Endothelial cell of umbilical vein (primary cell): Measurements from ENCODE around the gene ENTPD1.

Experiments used
- MAX ChIP-seq: IDR thresholded peaks from 2 replicates; pipeline ENCODE4 v1.6.1; 2011; ENCODE audit not compliant: insufficient read depth, insufficient read length
- MYC ChIP-seq: IDR thresholded peaks from one replicate; pipeline ENCODE4 v1.6.1; 2011; ENCODE audit warnings: mild to moderate bottlenecking, low read depth, low read length
- POLR2A ChIP-seq: IDR thresholded peaks from 2 replicates; pipeline ENCODE4 v1.6.1; 2012; ENCODE audit warnings: low read depth, mild to moderate bottlenecking, control low read depth, low read length
- POLR2AphosphoS5 ChIP-seq: IDR thresholded peaks from 2 replicates; pipeline ENCODE4 v1.6.1; 2012; ENCODE audit warnings: low read depth, mild to moderate bottlenecking, control low read depth, low read length, moderate library complexity; ENCODE audit not compliant: insufficient read depth
- TF ChIP-seq, protein P1 (sequence below), 2 donors: IDR thresholded peaks; 1 replicate in 1 of 2; 2 replicates in 1 of 2; pipeline ENCODE4 v1.5.1; 2011; ENCODE audit warnings: low read length in 2 of 2, mild to moderate bottlenecking in 2 of 2, moderate library complexity in 2 of 2, control low read depth in 1 of 2, inconsistent platforms in 1 of 2, low read depth in 1 of 2; ENCODE audit not compliant: insufficient read depth in 1 of 2; ENCODE audit errors: extremely low read depth in 1 of 2

DNA sequence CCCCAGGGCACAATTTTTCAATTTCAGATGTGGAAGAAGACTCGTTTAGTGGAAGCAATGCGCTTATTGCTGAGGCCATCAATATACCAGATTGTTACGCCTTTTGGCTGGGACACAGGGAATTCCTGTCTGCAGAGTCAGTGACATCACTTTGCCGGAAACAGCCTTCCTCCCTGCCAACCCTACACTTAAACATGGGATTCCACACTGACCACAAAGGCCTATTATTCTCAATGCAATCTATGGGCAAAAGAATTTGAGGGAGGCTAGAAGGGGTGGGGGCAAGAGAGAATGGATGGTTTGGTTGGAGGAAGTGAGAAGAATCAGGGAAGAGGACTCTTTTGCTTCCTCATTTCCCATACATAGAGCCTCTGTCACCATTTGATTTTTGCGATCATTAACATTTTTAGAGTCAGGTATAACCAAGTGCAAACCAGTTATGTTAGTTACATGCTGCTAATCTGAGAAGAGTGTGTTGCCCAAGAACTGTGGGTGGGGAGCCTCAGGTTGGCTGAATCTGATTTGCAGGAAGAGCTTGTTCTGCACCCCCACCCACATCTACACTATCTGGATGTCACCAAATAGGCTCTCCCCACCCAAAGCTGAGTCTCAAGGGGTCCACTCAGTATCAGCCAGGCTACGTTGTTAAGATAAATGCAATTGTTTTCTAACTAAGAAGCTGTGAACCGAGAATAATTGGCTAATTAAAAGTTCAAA lies 58.2 kb downstream of the ENTPD1 start:
- TF ChIP-seq POLR2A (no peak), MYC (no peak), POLR2AphosphoS5 (no peak), MAX (no peak)
- TF ChIP-seq, protein P1, sequence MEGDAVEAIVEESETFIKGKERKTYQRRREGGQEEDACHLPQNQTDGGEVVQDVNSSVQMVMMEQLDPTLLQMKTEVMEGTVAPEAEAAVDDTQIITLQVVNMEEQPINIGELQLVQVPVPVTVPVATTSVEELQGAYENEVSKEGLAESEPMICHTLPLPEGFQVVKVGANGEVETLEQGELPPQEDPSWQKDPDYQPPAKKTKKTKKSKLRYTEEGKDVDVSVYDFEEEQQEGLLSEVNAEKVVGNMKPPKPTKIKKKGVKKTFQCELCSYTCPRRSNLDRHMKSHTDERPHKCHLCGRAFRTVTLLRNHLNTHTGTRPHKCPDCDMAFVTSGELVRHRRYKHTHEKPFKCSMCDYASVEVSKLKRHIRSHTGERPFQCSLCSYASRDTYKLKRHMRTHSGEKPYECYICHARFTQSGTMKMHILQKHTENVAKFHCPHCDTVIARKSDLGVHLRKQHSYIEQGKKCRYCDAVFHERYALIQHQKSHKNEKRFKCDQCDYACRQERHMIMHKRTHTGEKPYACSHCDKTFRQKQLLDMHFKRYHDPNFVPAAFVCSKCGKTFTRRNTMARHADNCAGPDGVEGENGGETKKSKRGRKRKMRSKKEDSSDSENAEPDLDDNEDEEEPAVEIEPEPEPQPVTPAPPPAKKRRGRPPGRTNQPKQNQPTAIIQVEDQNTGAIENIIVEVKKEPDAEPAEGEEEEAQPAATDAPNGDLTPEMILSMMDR (IDR thresholded peaks at IDR 0.05; ENCODE audit: extremely low read depth in 1 of 2, insufficient read depth in 1 of 2, low read depth in 1 of 2, low read length in 2 of 2) = no peak
